ENCODE results near the gene PLCB1.

- TF ChIP-seq CTCF (IDR thresholded peaks at IDR 0.05; ENCODE audit: extremely low read depth in 1 of 2, insufficient read depth in 1 of 2, low read depth in 1 of 2, low read length in 2 of 2) (no peak), POLR2AphosphoS5 (IDR thresholded peaks at IDR 0.05; ENCODE audit: insufficient read depth, low read depth, low read length) (no peak), POLR2A (IDR thresholded peaks at IDR 0.05; ENCODE audit: low read depth, low read length) (no peak), MAX (IDR thresholded peaks at IDR 0.05; ENCODE audit: insufficient read depth, insufficient read length) (no peak), EZH2 (IDR thresholded peaks at IDR 0.05; ENCODE audit: borderline replicate concordance, low read depth, low read length, severe bottlenecking) (no peak), FOS (IDR thresholded peaks at IDR 0.05; ENCODE audit: borderline replicate concordance, insufficient read depth, low read length) (no peak), JUN (IDR thresholded peaks at IDR 0.05; ENCODE audit: borderline replicate concordance, insufficient read depth, insufficient read length, low read depth) (no peak), MYC (IDR thresholded peaks at IDR 0.05; ENCODE audit: low read depth, low read length) (no peak), GATA2 (IDR thresholded peaks at IDR 0.05; ENCODE audit: insufficient read depth, insufficient read length, low read depth, low read length) (no peak)
These were observed 378.7 kb downstream of the PLCB1 start for GRCh38 chr20:8510808-8511207.
